ENCODE data around the gene RIPPLY3.
"Not testable (repeated sequence)": the region's sequence is repeated elsewhere in the genome, so short reads cannot be mapped to it uniquely, and the experiment has no call there.

Gene RIPPLY3

DNA sequence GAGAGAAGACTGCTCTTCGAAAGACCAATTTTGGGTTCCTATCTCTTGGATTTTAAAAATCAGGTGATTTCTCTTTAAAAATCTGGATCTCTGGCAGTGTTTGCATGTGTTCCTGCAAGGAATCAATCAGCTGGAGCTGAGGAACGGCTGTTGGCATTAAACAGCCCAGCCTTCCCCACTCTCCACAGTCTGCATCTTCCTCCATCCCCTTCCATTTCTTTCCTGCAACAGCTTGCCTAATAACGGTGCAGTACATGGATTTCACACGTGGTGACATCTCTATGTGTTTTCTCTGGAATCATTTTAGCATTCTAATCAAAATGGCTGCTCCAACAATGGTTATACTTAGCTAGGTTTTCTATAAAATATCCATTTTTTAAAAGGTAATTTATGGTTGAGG is 20.0 kb downstream of the RIPPLY3 start:
- no peaks in the 10 kb centered on the region for H3K79me2 ChIP-seq (ENCODE audit: control insufficient read depth, insufficient read depth, low read length, unreplicated experiment)
- 0 out of 2 replicates have a peak, but pooled peaks cover 4% of the 10 kb centered on the region for H3K27me3 ChIP-seq (ENCODE audit: insufficient read depth, low read length)
- H3K36me3 ChIP-seq (ENCODE audit: insufficient read depth, low read length): no peaks in the 10 kb centered on the region
- H3K4me3 ChIP-seq (ENCODE audit: low read depth, low read length): no peak overlapping the region
- H3K27ac ChIP-seq (ENCODE audit: low read depth, low read length): no peak overlapping the region
- no peaks in the 10 kb centered on the region for H3K4me1 ChIP-seq (ENCODE audit: control insufficient read depth, insufficient read depth, low read length, unreplicated experiment)
- H2AFZ ChIP-seq (ENCODE audit: low read length, unreplicated experiment): no peak overlapping the region

DNA sequence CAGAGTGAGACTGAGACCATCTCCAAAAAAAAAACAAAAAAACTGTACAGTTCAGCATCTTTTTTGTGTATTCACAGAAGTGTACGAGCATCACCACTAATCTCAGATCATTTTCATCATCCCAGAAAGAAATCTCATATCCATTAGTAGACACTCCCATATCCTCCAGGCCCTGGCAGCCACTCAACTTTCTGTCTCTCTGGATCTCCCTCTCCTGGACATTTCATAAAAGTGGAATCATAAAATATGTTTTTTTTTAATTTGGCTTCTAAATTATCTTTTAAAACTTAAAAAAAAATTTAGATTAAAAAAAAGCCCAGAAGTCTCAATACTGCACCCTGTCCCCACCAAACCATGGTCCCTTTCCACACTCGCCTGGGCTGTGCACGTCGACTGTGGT is 22.1 kb downstream of the RIPPLY3 start:
- Histone ChIP-seq H2AFZ (ENCODE audit: low read length, unreplicated experiment) (no peak overlapping the region), H3K79me2 (ENCODE audit: control insufficient read depth, insufficient read depth, low read length, unreplicated experiment) (no peaks in the 10 kb centered on the region), H3K4me3 (ENCODE audit: low read depth, low read length) (no peak overlapping the region), H3K4me1 (ENCODE audit: control insufficient read depth, insufficient read depth, low read length, unreplicated experiment) (peaks cover 8% of the 10 kb centered on the region), H3K27me3 (ENCODE audit: insufficient read depth, low read length) (0 out of 2 replicates have a peak, but pooled peaks cover 4% of the 10 kb centered on the region), H3K27ac (ENCODE audit: low read depth, low read length) (no peak overlapping the region), H3K36me3 (ENCODE audit: insufficient read depth, low read length) (no peaks in the 10 kb centered on the region)

DNA sequence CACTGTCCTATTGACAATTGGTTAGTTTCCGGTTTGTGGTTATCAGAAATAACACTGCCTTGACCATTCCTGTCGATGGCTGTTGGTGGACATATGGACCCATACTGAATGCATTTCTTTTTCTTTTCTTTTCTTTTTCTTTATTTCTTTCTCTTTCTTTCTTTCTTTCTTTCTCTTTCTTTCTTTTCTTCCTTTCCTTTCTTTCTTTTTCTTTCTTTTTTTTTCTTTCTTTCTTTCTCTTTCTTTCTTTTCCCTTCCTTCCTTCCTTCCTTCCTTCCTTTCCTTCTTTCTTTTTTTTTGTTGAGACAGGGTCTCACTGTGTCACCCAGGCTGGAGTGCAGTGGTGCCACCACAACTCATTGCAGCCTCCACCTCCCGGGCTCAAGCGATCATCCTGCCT is 24.4 kb downstream of the RIPPLY3 start:
- Histone ChIP-seq H3K27me3 (ENCODE audit: insufficient read depth, low read length) (0 out of 2 replicates have a peak, but pooled peaks cover 4% of the 10 kb centered on the region), H2AFZ (ENCODE audit: low read length, unreplicated experiment) (no peak overlapping the region), H3K4me3 (ENCODE audit: low read depth, low read length) (no peak overlapping the region), H3K27ac (ENCODE audit: low read depth, low read length) (no peak overlapping the region), H3K4me1 (ENCODE audit: control insufficient read depth, insufficient read depth, low read length, unreplicated experiment) (peaks cover 8% of the 10 kb centered on the region), H3K79me2 (ENCODE audit: control insufficient read depth, insufficient read depth, low read length, unreplicated experiment) (no peaks in the 10 kb centered on the region), H3K36me3 (ENCODE audit: insufficient read depth, low read length) (no peaks in the 10 kb centered on the region)

DNA sequence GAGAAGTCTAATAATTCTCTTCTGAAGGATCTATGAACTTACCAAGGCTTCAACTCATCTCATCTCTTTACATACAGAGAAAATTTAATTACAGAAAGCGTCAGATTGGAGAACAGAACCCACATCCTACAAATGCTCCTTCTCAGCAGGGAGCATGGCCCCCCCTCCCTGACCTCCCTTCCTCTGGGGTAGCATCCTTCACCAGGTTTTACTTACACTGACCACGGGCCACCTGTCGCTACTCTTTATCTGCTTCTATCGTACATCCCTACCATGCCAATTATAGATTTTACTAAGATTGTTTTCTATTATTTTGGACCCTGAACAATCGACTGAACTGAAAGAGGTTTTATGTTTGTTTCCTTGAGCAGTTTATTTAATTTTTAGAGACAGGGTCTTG is 25.8 kb downstream of the RIPPLY3 start:
- no peaks in the 10 kb centered on the region for H3K36me3 ChIP-seq (ENCODE audit: insufficient read depth, low read length)
- H3K27ac ChIP-seq (ENCODE audit: low read depth, low read length): no peak overlapping the region
- peaks cover 8% of the 10 kb centered on the region for H3K4me1 ChIP-seq (ENCODE audit: control insufficient read depth, insufficient read depth, low read length, unreplicated experiment)
- no peak overlapping the region for H3K4me3 ChIP-seq (ENCODE audit: low read depth, low read length)
- no peaks in the 10 kb centered on the region for H3K27me3 ChIP-seq (ENCODE audit: insufficient read depth, low read length)
- H3K79me2 ChIP-seq (ENCODE audit: control insufficient read depth, insufficient read depth, low read length, unreplicated experiment): no peaks in the 10 kb centered on the region
- no peak overlapping the region for H2AFZ ChIP-seq (ENCODE audit: low read length, unreplicated experiment)

DNA sequence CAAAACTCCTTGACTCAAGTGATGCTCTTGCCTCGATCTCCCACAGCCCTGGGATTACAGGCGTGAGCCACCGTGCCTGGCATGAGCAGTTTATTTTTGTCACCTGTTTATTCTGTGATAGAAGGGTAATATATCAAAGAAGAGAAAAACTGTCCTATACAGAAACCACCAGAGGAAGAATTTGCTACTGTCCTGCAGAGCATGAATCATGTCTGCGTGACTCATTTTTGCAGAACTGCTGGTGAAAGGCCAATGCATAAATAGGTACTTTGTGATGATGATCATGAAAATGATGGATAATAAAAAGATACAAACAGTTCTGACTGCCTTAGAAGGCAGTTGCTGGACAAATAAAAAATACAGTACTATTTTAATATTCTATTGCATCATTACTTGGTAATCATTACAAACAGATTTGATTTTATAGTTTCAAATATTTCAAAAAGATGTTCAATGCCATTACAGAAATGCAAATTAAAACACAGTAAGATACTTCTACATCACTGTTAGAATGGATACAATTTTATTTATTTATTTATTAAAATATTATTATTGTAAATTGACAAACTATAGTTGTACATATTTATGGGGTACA is 26.5 kb downstream of the RIPPLY3 start:
- no peaks in the 10 kb centered on the region for H3K36me3 ChIP-seq (ENCODE audit: insufficient read depth, low read length)
- H3K4me1 ChIP-seq (ENCODE audit: control insufficient read depth, insufficient read depth, low read length, unreplicated experiment): peaks cover 8% of the 10 kb centered on the region
- no peak overlapping the region for H3K27ac ChIP-seq (ENCODE audit: low read depth, low read length)
- H3K79me2 ChIP-seq (ENCODE audit: control insufficient read depth, insufficient read depth, low read length, unreplicated experiment): no peaks in the 10 kb centered on the region
- no peak overlapping the region for H2AFZ ChIP-seq (ENCODE audit: low read length, unreplicated experiment)
- no peak overlapping the region for H3K4me3 ChIP-seq (ENCODE audit: low read depth, low read length)
- H3K27me3 ChIP-seq (ENCODE audit: insufficient read depth, low read length): no peaks in the 10 kb centered on the region

DNA sequence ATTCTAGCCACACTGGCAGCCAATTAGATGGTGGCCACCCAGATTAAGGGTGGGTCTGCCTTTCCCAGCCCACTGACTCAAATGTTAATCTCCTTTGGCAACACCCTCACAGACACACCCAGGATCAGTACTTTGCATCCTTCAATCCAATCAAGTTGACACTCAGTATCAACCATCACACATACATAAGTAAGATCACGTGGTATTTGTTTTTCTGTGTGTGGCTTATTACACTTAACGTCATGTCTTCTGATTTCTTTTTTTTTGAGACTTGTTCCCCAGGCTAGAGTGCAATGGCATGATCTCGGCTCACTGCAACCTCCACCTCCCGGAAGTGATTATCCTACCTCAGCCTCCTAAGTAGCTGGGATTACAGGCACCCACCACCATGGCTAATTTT is 27.9 kb downstream of the RIPPLY3 start:
- H3K4me3 ChIP-seq (ENCODE audit: low read depth, low read length); H3K36me3 ChIP-seq (ENCODE audit: insufficient read depth, low read length); H3K4me1 ChIP-seq (ENCODE audit: control insufficient read depth, insufficient read depth, low read length, unreplicated experiment); H2AFZ ChIP-seq (ENCODE audit: low read length, unreplicated experiment); H3K79me2 ChIP-seq (ENCODE audit: control insufficient read depth, insufficient read depth, low read length, unreplicated experiment); H3K27me3 ChIP-seq (ENCODE audit: insufficient read depth, low read length); H3K27ac ChIP-seq (ENCODE audit: low read depth, low read length): not testable (repeated sequence)

DNA sequence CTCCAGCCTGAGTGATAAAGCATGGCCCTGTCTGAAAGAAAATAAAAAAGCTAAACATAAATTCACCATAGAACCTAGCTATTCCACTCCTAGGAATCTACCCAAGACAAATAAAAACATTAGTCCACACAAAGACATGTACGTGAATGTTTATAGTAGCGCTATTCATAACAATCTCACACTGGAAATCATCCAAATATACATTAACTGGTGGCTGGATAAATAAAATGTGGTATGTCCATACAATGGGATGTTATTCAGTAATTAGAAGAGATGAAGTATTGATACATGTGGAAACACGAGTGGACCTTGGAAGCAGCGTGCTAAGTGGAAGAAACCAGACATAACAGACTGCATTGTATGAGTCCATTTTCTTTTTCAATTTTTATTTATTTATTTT is 29.7 kb downstream of the RIPPLY3 start:
- peaks cover 8% of the 10 kb centered on the region for H3K4me1 ChIP-seq (ENCODE audit: control insufficient read depth, insufficient read depth, low read length, unreplicated experiment)
- H2AFZ ChIP-seq (ENCODE audit: low read length, unreplicated experiment): no peak overlapping the region
- no peak overlapping the region for H3K4me3 ChIP-seq (ENCODE audit: low read depth, low read length)
- no peaks in the 10 kb centered on the region for H3K27me3 ChIP-seq (ENCODE audit: insufficient read depth, low read length)
- no peaks in the 10 kb centered on the region for H3K79me2 ChIP-seq (ENCODE audit: control insufficient read depth, insufficient read depth, low read length, unreplicated experiment)
- H3K27ac ChIP-seq (ENCODE audit: low read depth, low read length): no peak overlapping the region
- no peaks in the 10 kb centered on the region for H3K36me3 ChIP-seq (ENCODE audit: insufficient read depth, low read length)

DNA sequence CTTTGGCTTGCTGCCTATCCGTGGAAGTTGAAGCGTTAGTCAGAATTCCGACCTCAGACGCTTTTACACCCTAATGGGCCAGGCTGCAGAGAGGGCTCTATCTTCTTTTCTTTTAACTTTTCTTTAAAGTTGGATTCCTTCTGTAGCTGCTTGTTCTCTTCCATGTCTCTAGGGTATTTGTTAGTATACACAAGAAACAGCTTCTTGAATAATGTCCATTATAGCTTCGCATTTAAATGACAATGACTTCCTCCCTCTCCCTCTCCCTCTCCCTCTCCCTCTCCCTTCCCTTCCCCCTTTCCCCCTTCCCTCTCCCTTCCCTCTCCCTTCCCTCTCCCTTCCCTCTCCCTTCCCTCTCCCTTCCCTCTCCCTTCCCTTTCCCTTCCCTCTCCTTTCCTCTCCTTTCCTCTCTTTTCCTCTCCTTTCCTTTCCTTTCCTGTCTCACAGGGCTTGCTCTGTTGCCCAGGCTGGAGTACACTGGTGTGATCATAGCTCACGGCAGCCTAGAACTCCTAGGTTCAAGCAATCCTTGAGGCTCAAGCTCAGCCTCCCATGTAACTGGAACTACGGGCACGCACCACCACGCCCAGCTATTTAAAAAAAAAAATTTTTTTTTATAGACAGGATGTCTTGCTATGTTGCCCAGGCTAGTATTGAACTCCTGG is 33.0 kb downstream of the RIPPLY3 start:
- Histone ChIP-seq H3K4me1 (ENCODE audit: control insufficient read depth, insufficient read depth, low read length, unreplicated experiment) (no peaks in the 10 kb centered on the region), H3K79me2 (ENCODE audit: control insufficient read depth, insufficient read depth, low read length, unreplicated experiment) (no peaks in the 10 kb centered on the region), H3K27ac (ENCODE audit: low read depth, low read length) (no peak overlapping the region), H3K4me3 (ENCODE audit: low read depth, low read length) (no peak overlapping the region), H3K27me3 (ENCODE audit: insufficient read depth, low read length) (no peaks in the 10 kb centered on the region), H3K36me3 (ENCODE audit: insufficient read depth, low read length) (no peaks in the 10 kb centered on the region), H2AFZ (ENCODE audit: low read length, unreplicated experiment) (no peak overlapping the region)

DNA sequence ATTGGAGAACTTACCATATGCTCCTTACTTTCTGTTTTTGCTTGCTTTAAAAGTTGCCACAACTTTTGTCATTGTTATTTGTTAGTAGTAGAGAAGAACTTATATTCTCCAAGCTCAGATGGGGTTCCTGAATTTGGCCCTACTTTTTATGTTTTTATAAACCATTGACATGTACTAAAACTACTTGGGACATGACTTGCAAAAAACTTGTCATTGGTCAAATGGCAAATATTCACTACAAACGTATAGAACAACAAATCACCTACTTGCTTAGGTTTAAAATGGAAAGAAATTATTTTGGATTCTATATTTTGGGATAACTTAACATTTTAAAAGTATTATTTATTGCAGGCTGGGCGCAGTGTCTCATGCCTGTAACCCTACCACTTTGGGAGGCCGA is 33.7 kb downstream of the RIPPLY3 start:
- no peak overlapping the region for H2AFZ ChIP-seq (ENCODE audit: low read length, unreplicated experiment)
- H3K4me1 ChIP-seq (ENCODE audit: control insufficient read depth, insufficient read depth, low read length, unreplicated experiment): no peaks in the 10 kb centered on the region
- H3K27ac ChIP-seq (ENCODE audit: low read depth, low read length): no peak overlapping the region
- H3K27me3 ChIP-seq (ENCODE audit: insufficient read depth, low read length): no peaks in the 10 kb centered on the region
- no peaks in the 10 kb centered on the region for H3K79me2 ChIP-seq (ENCODE audit: control insufficient read depth, insufficient read depth, low read length, unreplicated experiment)
- no peaks in the 10 kb centered on the region for H3K36me3 ChIP-seq (ENCODE audit: insufficient read depth, low read length)
- H3K4me3 ChIP-seq (ENCODE audit: low read depth, low read length): no peak overlapping the region

DNA sequence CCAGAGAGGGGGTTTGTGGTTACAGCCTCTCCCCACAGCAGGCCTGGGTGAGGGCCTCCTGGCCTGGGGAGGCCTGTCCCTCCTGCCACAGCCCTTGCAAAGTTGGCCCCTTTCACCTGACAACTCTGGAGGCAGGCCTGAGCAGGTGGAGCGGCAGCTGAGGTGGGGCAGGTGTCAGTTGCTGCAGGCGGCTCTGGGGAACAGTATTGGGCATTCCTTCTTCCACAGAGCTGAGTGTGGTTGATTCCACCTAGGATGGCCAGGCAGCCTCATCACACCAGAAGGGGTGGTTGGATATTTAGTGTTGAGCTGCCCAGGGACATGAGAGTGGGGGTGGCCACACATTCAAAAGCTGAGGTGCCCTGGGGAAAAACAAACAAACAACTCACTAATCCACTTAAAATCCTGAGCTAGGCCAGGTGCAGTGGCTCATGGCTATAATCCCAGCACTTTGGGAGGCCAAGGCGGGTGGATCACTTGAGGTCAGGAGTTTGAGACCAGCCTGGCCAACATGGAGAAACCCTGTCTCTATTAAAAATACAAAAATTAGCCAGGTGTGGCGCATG is 35.3 kb downstream of the RIPPLY3 start:
- no peaks in the 10 kb centered on the region for H3K79me2 ChIP-seq (ENCODE audit: control insufficient read depth, insufficient read depth, low read length, unreplicated experiment)
- H3K36me3 ChIP-seq (ENCODE audit: insufficient read depth, low read length): no peaks in the 10 kb centered on the region
- H3K27me3 ChIP-seq (ENCODE audit: insufficient read depth, low read length): no peaks in the 10 kb centered on the region
- H3K4me1 ChIP-seq (ENCODE audit: control insufficient read depth, insufficient read depth, low read length, unreplicated experiment): no peaks in the 10 kb centered on the region
- no peak overlapping the region for H3K27ac ChIP-seq (ENCODE audit: low read depth, low read length)
- no peak overlapping the region for H3K4me3 ChIP-seq (ENCODE audit: low read depth, low read length)
- no peak overlapping the region for H2AFZ ChIP-seq (ENCODE audit: low read length, unreplicated experiment)

DNA sequence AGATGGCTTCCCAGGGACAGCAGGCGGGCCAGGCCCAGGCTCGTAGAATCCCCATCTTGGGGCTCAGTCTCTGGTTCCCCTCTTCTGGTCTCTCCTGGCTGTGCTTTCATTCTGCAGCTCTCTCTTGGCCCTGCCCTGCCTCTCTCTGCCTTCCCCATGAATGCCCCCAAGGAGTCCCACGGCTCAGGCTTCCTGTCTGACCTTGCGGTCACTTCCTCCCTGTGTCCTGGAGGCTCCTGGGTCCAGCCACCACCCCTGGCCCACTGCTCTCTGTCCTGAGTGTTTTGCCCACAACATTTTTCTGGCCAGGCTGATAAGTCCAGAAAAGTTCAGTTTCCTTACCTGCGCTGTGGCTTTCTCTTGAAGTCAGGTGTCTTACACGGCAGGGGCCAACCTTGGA is 37.3 kb downstream of the RIPPLY3 start:
- no peaks in the 10 kb centered on the region for H3K36me3 ChIP-seq (ENCODE audit: insufficient read depth, low read length)
- no peak overlapping the region for H3K27ac ChIP-seq (ENCODE audit: low read depth, low read length)
- H3K79me2 ChIP-seq (ENCODE audit: control insufficient read depth, insufficient read depth, low read length, unreplicated experiment): no peaks in the 10 kb centered on the region
- no peak overlapping the region for H2AFZ ChIP-seq (ENCODE audit: low read length, unreplicated experiment)
- no peaks in the 10 kb centered on the region for H3K4me1 ChIP-seq (ENCODE audit: control insufficient read depth, insufficient read depth, low read length, unreplicated experiment)
- H3K27me3 ChIP-seq (ENCODE audit: insufficient read depth, low read length): no peaks in the 10 kb centered on the region
- no peak overlapping the region for H3K4me3 ChIP-seq (ENCODE audit: low read depth, low read length)
